NCI-H2196 treated with DMSO at 0.1 percent for 48 hours (cell line): ENCODE results near the gene PPP3CA.
A peak's percentile ranks its signal among the peaks of the same experiment; 100 is the strongest.

Source experiments
- DNase-seq: peaks from one replicate; lab custom pipeline; 2025; ENCODE audit not compliant: unreplicated experiment; lab: John Stamatoyannopoulos, UW

PPP3CA gene

GRCh38 chr4:101347267-101347556, at the start of gene PPP3CA:
Gene PPP3CA (minus strand): TSS chr4:101347526.
- DNase-seq: no peak

GRCh38 chr4:101393256-101393655, 45.9 kb upstream of the PPP3CA start:
- peak; percentile 49 for DNase-seq

GRCh38 chr4:101370663-101371210, 23.4 kb upstream of the PPP3CA start:
- DNase-seq: no peak

GRCh38 chr4:101367201-101367600, 19.9 kb upstream of the PPP3CA start:
- DNase-seq: no peak

- DNase-seq: no peak
These were observed 19.0 kb upstream of the PPP3CA start for GRCh38 chr4:101366331-101366730.

- DNase-seq: no peak
These were observed 10.4 kb upstream of the PPP3CA start for GRCh38 chr4:101357751-101358150.

GRCh38 chr4:101356928-101357327, 9.6 kb upstream of the PPP3CA start:
- DNase-seq: no peak

GRCh38 chr4:101355767-101356702, 8.7 kb upstream of the PPP3CA start:
- DNase-seq: no peak

GRCh38 chr4:101355246-101355645, 7.9 kb upstream of the PPP3CA start:
- DNase-seq: no peak

- no peak for DNase-seq
These were observed 2.4 kb upstream of the PPP3CA start for GRCh38 chr4:101349801-101350064.

GRCh38 chr4:101348995-101349800, 1.9 kb upstream of the PPP3CA start:
- peak; percentile 37 for DNase-seq

- no peak for DNase-seq
These were observed 1.1 kb upstream of the PPP3CA start for GRCh38 chr4:101348367-101348827.

GRCh38 chr4:101347557-101348366, 436 bp upstream of the PPP3CA start:
- DNase-seq: peak; percentile 74

GRCh38 chr4:101346351-101347266, 717 bp downstream of the PPP3CA start:
- DNase-seq: no peak

GRCh38 chr4:101345596-101346350, 1.6 kb downstream of the PPP3CA start:
- no peak for DNase-seq

- no peak for DNase-seq
These were observed 2.1 kb downstream of the PPP3CA start for GRCh38 chr4:101345271-101345595.

- no peak for DNase-seq
These were observed 8.0 kb downstream of the PPP3CA start for GRCh38 chr4:101339332-101339731.

GRCh38 chr4:101337688-101338087, 9.6 kb downstream of the PPP3CA start:
- DNase-seq: no peak

GRCh38 chr4:101334963-101335572, 12.3 kb downstream of the PPP3CA start:
- DNase-seq: no peak
